ENCODE measurements around the gene CBLC.

GRCh38 chr19:44765949-44766335 lies 11.7 kb upstream of the CBLC start:
- TF ChIP-seq EZH2 (IDR thresholded peaks at IDR 0.05) (no peak), POLR2AphosphoS5 (IDR thresholded peaks at IDR 0.05; ENCODE audit: borderline replicate concordance, low read depth, low read length) (no peak)

Data from SK-N-MC (cell line).